Measurements from ENCODE around the gene SPPL2C.

Gene SPPL2C

DNA sequence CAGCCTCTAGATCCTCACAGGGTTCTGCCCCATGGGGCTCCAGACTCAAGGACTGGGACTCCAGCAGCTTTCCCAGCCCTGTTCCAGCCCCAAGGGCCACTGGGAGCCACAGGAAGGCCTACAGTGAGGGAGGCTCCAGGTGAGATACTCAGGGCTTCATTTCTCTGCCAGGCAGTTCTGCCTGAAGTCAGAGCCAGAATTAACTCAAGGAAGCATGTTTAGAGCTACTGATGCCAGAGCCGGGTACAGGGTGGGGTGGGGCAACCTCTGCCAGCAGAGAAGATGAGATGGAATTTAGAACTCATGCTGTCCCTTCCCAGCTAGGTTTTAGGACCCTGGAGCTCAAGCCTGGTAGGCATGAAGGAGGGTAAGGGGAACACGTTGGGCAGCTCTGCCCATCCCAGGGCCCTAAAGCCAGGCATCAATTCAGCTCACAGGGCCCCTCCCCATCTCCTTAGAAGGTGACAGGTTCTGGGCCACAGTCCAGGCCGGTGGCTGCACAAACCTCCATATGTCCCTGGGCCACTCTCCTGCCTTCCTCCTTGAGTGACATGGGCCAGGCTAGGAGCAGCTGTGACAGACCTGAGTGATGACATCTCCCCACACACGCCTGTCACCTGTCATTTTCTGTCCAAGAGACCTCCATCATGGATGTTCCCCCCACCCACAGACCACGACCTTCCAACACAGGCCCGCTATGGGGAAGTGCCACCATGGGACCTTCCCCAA lies 24.5 kb upstream of the SPPL2C start:
- Mint-ChIP-seq H3K9me3 (no peaks in the 10 kb centered on the region), H3K27me3 (peaks cover 6% of the 10 kb centered on the region), H3K4me1 (ENCODE audit: low read depth) (no peaks in the 10 kb centered on the region), H3K27ac (no peak overlapping the region), H3K36me3 (ENCODE audit: low read depth) (no peaks in the 10 kb centered on the region), H3K4me3 (no peak overlapping the region)
- intact Hi-C loops (cut with micrococcal nuclease), result no loop called here

DNA sequence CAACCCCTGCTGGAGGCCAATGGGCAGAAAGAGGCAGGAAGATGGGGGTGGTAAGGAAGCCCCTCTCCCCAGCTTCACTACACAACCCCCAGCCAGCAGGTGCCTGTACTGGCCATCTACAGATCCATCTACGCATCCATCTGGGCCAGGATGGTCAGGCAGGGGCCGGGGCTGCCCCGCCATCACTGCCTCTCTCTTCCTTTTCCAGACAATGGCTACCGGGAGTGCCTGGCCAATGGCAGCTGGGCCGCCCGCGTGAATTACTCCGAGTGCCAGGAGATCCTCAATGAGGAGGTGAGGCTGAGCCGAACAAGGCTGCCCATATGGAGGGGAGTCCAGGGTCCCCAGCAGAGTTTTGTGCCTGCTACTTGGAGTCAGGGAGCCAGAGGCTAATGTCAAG lies 23.5 kb upstream of the SPPL2C start:
- no peak overlapping the region for H3K4me3 Mint-ChIP-seq
- H3K27me3 Mint-ChIP-seq, result peaks cover 6% of the 10 kb centered on the region
- H3K27ac Mint-ChIP-seq, result no peak overlapping the region
- intact Hi-C loops (cut with micrococcal nuclease), result no loop called here
- H3K4me1 Mint-ChIP-seq (ENCODE audit: low read depth), result no peaks in the 10 kb centered on the region
- H3K9me3 Mint-ChIP-seq, result no peaks in the 10 kb centered on the region
- H3K36me3 Mint-ChIP-seq (ENCODE audit: low read depth), result no peaks in the 10 kb centered on the region

DNA sequence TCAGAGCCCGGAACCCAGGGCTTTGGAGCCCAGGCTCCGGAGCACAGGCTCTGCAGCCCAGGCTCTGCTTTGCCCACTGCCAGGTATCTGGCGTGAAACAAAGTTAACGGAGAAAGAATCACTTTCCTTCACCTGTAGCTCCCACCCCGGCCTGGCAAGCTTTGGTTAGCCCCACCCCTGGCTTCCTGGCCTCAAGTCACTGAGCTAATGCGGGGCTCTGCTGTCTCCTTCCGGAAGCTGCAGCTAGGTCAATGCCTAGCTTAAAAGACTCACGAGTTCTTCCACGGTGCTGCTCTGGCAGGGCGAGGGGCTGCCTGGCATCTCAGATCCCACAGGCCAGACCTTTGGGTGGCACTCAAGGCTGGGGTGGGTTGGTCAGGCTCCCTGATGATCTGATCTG lies 21.1 kb upstream of the SPPL2C start:
- Mint-ChIP-seq H3K36me3 (ENCODE audit: low read depth) (no peaks in the 10 kb centered on the region), H3K4me1 (ENCODE audit: low read depth) (no peaks in the 10 kb centered on the region), H3K4me3 (no peak overlapping the region), H3K9me3 (no peaks in the 10 kb centered on the region), H3K27ac (no peak overlapping the region), H3K27me3 (peaks cover 11% of the 10 kb centered on the region)
- intact Hi-C loops (cut with micrococcal nuclease), result no loop called here

- intact Hi-C loops (cut with micrococcal nuclease), result no loop called here
- H3K4me3 Mint-ChIP-seq, result no peak overlapping the region
- H3K27me3 Mint-ChIP-seq, result peaks cover 16% of the 10 kb centered on the region
- H3K9me3 Mint-ChIP-seq, result no peaks in the 10 kb centered on the region
- H3K4me1 Mint-ChIP-seq (ENCODE audit: low read depth), result no peaks in the 10 kb centered on the region
- H3K36me3 Mint-ChIP-seq (ENCODE audit: low read depth), result no peaks in the 10 kb centered on the region
- no peak overlapping the region for H3K27ac Mint-ChIP-seq
Measured at GRCh38 chr17:45824475-45824874, 20.2 kb upstream of the SPPL2C start.

DNA sequence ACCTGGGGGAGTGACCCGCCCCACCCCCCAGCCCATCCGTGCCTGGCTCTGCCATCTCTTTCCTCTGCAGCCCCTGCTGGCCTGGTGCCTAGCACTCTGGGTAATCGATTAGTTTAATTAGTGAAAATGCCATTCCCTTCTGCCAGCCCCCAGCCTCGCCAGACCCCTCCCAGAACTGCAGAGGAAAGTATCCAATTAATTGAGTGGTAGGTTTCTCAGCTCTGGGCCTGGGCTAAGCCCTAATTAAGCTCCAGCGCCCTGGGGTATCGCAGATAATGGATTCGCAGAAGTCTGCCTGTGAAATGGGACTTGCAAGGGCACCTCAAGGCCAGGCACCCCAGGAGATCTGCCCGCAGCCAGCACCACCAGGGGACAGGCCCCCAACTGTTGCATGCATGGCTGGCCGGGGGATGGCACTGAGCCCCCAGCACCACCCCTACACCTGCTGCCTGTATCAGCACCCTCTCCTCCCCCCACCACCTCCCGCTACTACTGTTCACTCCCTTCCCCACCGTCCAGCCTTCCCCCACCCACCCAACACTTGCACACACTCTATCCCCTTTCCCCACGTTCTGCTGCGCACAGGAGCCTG lies 19.7 kb upstream of the SPPL2C start:
- H3K4me3 Mint-ChIP-seq, result no peak overlapping the region
- H3K4me1 Mint-ChIP-seq (ENCODE audit: low read depth), result no peaks in the 10 kb centered on the region
- peaks cover 16% of the 10 kb centered on the region for H3K27me3 Mint-ChIP-seq
- H3K9me3 Mint-ChIP-seq, result no peaks in the 10 kb centered on the region
- H3K36me3 Mint-ChIP-seq (ENCODE audit: low read depth), result no peaks in the 10 kb centered on the region
- intact Hi-C loops (cut with micrococcal nuclease), result no loop called here
- no peak overlapping the region for H3K27ac Mint-ChIP-seq

GRCh38 chr17:45825792-45826191 lies 18.9 kb upstream of the SPPL2C start:
- no peak overlapping the region for H3K4me3 Mint-ChIP-seq
- intact Hi-C loops (cut with micrococcal nuclease), result no loop called here
- no peaks in the 10 kb centered on the region for H3K4me1 Mint-ChIP-seq (ENCODE audit: low read depth)
- no peak overlapping the region for H3K27ac Mint-ChIP-seq
- H3K27me3 Mint-ChIP-seq, result peaks cover 12% of the 10 kb centered on the region
- H3K9me3 Mint-ChIP-seq, result no peaks in the 10 kb centered on the region
- no peaks in the 10 kb centered on the region for H3K36me3 Mint-ChIP-seq (ENCODE audit: low read depth)

DNA sequence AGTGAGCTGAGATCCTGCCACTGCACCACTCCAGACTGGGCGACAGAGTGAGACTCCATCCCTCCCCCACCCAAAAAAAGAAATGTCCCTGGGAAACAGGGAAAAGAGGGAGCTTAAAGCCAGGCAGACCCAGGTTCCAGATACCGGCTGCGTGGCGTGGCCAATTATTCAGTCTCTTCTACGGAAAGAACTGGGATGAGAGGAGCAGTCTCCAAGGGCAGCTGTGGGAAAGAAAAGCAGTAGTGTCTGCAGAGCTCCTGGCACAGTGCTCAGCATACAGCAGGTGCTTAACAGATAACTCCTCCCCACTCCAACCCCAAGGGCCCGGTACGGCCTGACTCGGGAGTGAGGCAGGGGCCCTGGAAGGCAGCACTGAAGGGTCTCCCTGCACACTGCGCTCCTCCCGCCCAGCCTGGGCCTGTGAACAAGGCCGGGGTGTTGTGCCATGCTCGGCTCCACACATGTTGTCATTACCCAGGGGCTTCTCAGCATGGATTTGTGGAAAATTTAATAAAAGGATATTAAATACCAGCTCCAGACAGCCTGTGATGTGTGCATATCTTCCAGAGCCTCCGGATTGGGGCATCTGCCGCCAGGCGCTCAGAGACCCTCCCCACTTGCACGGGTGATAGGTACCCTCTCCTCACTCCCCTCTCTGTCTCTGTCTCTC lies 17.6 kb upstream of the SPPL2C start:
- Mint-ChIP-seq H3K4me3 (no peak overlapping the region), H3K27me3 (peaks cover 13% of the 10 kb centered on the region), H3K4me1 (ENCODE audit: low read depth) (no peaks in the 10 kb centered on the region), H3K27ac (no peak overlapping the region), H3K36me3 (ENCODE audit: low read depth) (no peaks in the 10 kb centered on the region), H3K9me3 (no peaks in the 10 kb centered on the region)
- intact Hi-C loops (cut with micrococcal nuclease), result no loop called here

GRCh38 chr17:45828171-45828570 lies 16.5 kb upstream of the SPPL2C start:
- intact Hi-C loops (cut with micrococcal nuclease), result no loop called here

GRCh38 chr17:45828582-45829133 lies 16.0 kb upstream of the SPPL2C start:
- Mint-ChIP-seq H3K4me3 (no peak overlapping the region), H3K36me3 (ENCODE audit: low read depth) (no peaks in the 10 kb centered on the region)
- intact Hi-C loops (cut with micrococcal nuclease), result no loop called here

More at GRCh38 chr17:45828171-45828570, 16.5 kb upstream of the SPPL2C start:
- Mint-ChIP-seq H3K27ac (no peak overlapping the region), H3K4me3 (no peak overlapping the region), H3K36me3 (ENCODE audit: low read depth) (no peaks in the 10 kb centered on the region), H3K4me1 (ENCODE audit: low read depth) (no peaks in the 10 kb centered on the region), H3K27me3 (peaks cover 12% of the 10 kb centered on the region), H3K9me3 (no peaks in the 10 kb centered on the region)

GRCh38 chr17:45833920-45834319 lies 10.8 kb upstream of the SPPL2C start:
- peaks cover 6% of the 10 kb centered on the region for H3K27me3 Mint-ChIP-seq
- no peaks in the 10 kb centered on the region for H3K4me1 Mint-ChIP-seq (ENCODE audit: low read depth)
- no peak overlapping the region for H3K27ac Mint-ChIP-seq
- H3K9me3 Mint-ChIP-seq, result no peaks in the 10 kb centered on the region
- H3K36me3 Mint-ChIP-seq (ENCODE audit: low read depth), result no peaks in the 10 kb centered on the region
- intact Hi-C loops (cut with micrococcal nuclease), result no loop called here
- H3K4me3 Mint-ChIP-seq, result no peak overlapping the region

More at GRCh38 chr17:45828582-45829133, 16.0 kb upstream of the SPPL2C start:
- Mint-ChIP-seq H3K9me3 (no peaks in the 10 kb centered on the region), H3K4me1 (ENCODE audit: low read depth) (no peaks in the 10 kb centered on the region), H3K27me3 (peaks cover 12% of the 10 kb centered on the region), H3K27ac (no peak overlapping the region)

GRCh38 chr17:45834471-45835396 lies 9.9 kb upstream of the SPPL2C start:
- Mint-ChIP-seq H3K4me3 (no peak overlapping the region), H3K4me1 (ENCODE audit: low read depth) (no peaks in the 10 kb centered on the region), H3K27ac (no peak overlapping the region), H3K9me3 (no peaks in the 10 kb centered on the region), H3K27me3 (peaks cover 4% of the 10 kb centered on the region), H3K36me3 (ENCODE audit: low read depth) (no peaks in the 10 kb centered on the region)
- intact Hi-C loops (cut with micrococcal nuclease), result no loop called here

GRCh38 chr17:45835481-45835880 lies 9.2 kb upstream of the SPPL2C start:
- Mint-ChIP-seq H3K4me3 (no peak overlapping the region), H3K4me1 (ENCODE audit: low read depth) (no peaks in the 10 kb centered on the region)
- intact Hi-C loops (cut with micrococcal nuclease), result no loop called here

More at GRCh38 chr17:45835481-45835880, 9.2 kb upstream of the SPPL2C start:
- Mint-ChIP-seq H3K36me3 (ENCODE audit: low read depth) (no peaks in the 10 kb centered on the region), H3K27ac (no peak overlapping the region), H3K9me3 (no peaks in the 10 kb centered on the region), H3K27me3 (peaks cover 4% of the 10 kb centered on the region)
